Body of pancreas (tissue), 4 donors: ENCODE measurements around the gene CD47. TPM values are rescaled to one million over a fixed set of nuclear protein-coding genes. Genes with fewer than 3 reads are reported as not detected.

ENCODE experiments used
- ATAC-seq: fragments of 150-250 bp; one replicate; pipeline ENCODE4 v1.9.1; 2016
- DNase-seq, 4 donors: peaks; one replicate each; pipeline ENCODE4 v3.0.0-alpha.2; 2019
- H3K27ac ChIP-seq, 4 donors: fragments of 200-600 bp; sonication (generic); 1 replicate in 3 of 4; 2 replicates in 1 of 4; pipeline versions ENCODE4 v1.5.1 to v1.6.1; 2016 to 2019; ENCODE audit warnings: mild to moderate bottlenecking in 1 of 4, mixed read lengths in 1 of 4, moderate library complexity in 1 of 4
- H3K27me3 ChIP-seq, 2 donors: fragments of 200-600 bp; sonication (generic); one replicate each; pipeline ENCODE4 v1.6.0; 2016; ENCODE audit warnings: mild to moderate bottlenecking in 1 of 2
- H3K36me3 ChIP-seq, 2 donors: fragments of 200-600 bp; sonication (generic); replicated peaks in 1 of 2; 2 replicates each; pipeline ENCODE4 v1.5.1; 2016; ENCODE audit warnings: low read depth in 2 of 2; ENCODE audit not compliant: insufficient read depth in 1 of 2
- H3K4me1 ChIP-seq: fragments of 200-600 bp; sonication (generic); one replicate; pipeline ENCODE4 v1.6.0; 2016
- H3K4me3 ChIP-seq, 2 donors: fragments of 200-600 bp; sonication (generic); 1 replicate in 1 of 2; 2 replicates in 1 of 2; pipeline ENCODE4 v1.5.1; 2016 to 2019
- H3K9me3 ChIP-seq, 3 donors: fragments of 200-600 bp; sonication (generic); 1 replicate in 2 of 3; 2 replicates in 1 of 3; pipeline ENCODE4 v1.5.1; 2016
- CTCF ChIP-seq, 7 experiments: fragments of 450-650 bp in 4 of 7; fragments of 200-600 bp in 3 of 7; sonication (generic) in 3 of 7; IDR thresholded peaks; one replicate each; pipeline ENCODE4 v1.5.1; 2016 to 2019; ENCODE audit warnings: antibody characterized with exemption in 7 of 7
- POLR2A ChIP-seq, 3 donors: fragments of 450-650 bp; IDR thresholded peaks; one replicate each; pipeline ENCODE4 v1.6.1; 2016; ENCODE audit warnings: antibody characterized with exemption in 3 of 3, mild to moderate bottlenecking in 2 of 3
- WGBS, 2 donors: methylation state at CpG; one replicate each; pipeline ENCODE4 v1.1.5; 2017; 5-methylcytosine and 5-hydroxymethylcytosine counted together
- intact Hi-C: fragments of 100-400 bp; cut with DNase I; formaldehyde crosslinking; loops from one replicate; pipeline ENCODE4 v1.15.1; 2023
- total RNA-seq, 2 donors: library from RNA; depleted of rRNA; stranded (reverse); fragments of >200 nt; gene quantifications; one replicate each; pipeline ENCODE4 v1.1.0, GENCODE V29; 2016

CD47 gene
- total RNA-seq, 2 donors from 2014 or later: 34.3 to 51.1 TPM

- no peak overlapping the region for H3K27ac ChIP-seq
Observed at GRCh38 chr3:108008931-108009639, 81.7 kb downstream of the CD47 start.

GRCh38 chr3:108008106-108008505 lies 82.7 kb downstream of the CD47 start:
- WGBS, 2 donors: 78 to 100% methylated on average over 1 to 2 of the region's 2 CpGs
- no peaks in the 10 kb centered on the region for H3K9me3 ChIP-seq
- H3K27ac ChIP-seq: no peak overlapping the region
- DNase-seq: no peak
- ATAC-seq: no peak
- intact Hi-C loops: no loop called here
- no peaks in the 10 kb centered on the region for H3K27me3 ChIP-seq
- peaks cover 11% of the 10 kb centered on the region for H3K4me1 ChIP-seq
- H3K4me3 ChIP-seq: no peak overlapping the region
- H3K36me3 ChIP-seq: no peaks in the 10 kb centered on the region
- no peak for TF ChIP-seq CTCF (IDR thresholded peaks at IDR 0.05)
- TF ChIP-seq POLR2A (IDR thresholded peaks at IDR 0.05): no peak

More at GRCh38 chr3:108008931-108009639, 81.7 kb downstream of the CD47 start:
- H3K9me3 ChIP-seq: no peaks in the 10 kb centered on the region
- H3K36me3 ChIP-seq: no peaks in the 10 kb centered on the region
- peaks cover 11% of the 10 kb centered on the region for H3K4me1 ChIP-seq
- DNase-seq: no peak
- no peak overlapping the region for H3K4me3 ChIP-seq
- intact Hi-C loops: no loop called here
- no peak for ATAC-seq
- TF ChIP-seq CTCF (IDR thresholded peaks at IDR 0.05): no peak
- TF ChIP-seq POLR2A (IDR thresholded peaks at IDR 0.05): no peak
- WGBS, 2 donors: 90 to 91% methylated on average over 3 of the region's 3 CpGs
- no peaks in the 10 kb centered on the region for H3K27me3 ChIP-seq

- peaks cover 11% of the 10 kb centered on the region for H3K4me1 ChIP-seq
- intact Hi-C loops: no loop called here
- H3K36me3 ChIP-seq: no peaks in the 10 kb centered on the region
- DNase-seq (no peak), ATAC-seq (no peak)
- H3K27me3 ChIP-seq: no peaks in the 10 kb centered on the region
- no peaks in the 10 kb centered on the region for H3K9me3 ChIP-seq
- H3K4me3 ChIP-seq: no peak overlapping the region
- 54 to 69% methylated on average over 2 of the region's 2 CpGs for WGBS, 2 donors
- H3K27ac ChIP-seq: peak overlapping the region in 1 of 4 donors; percentile 59
- TF ChIP-seq CTCF (IDR thresholded peaks at IDR 0.05): no peak
- TF ChIP-seq POLR2A (IDR thresholded peaks at IDR 0.05): no peak
Observed at GRCh38 chr3:108006881-108007331, 83.9 kb downstream of the CD47 start.

GRCh38 chr3:108006077-108006771 lies 84.6 kb downstream of the CD47 start:
- Histone ChIP-seq H3K4me1 (peaks cover 11% of the 10 kb centered on the region), H3K4me3 (no peak overlapping the region), H3K9me3 (no peaks in the 10 kb centered on the region), H3K36me3 (no peaks in the 10 kb centered on the region), H3K27me3 (no peaks in the 10 kb centered on the region), H3K27ac (peak overlapping the region in 2 of 4 donors; percentile 34 to 59)
- DNase-seq (peak; percentile 37 to 65 (median 56)), ATAC-seq (peak; percentile 81)
- whole genome bisulfite sequencing, 2 donors: 7 to 10% methylated on average over 11 of the region's 11 CpGs
- TF ChIP-seq POLR2A (IDR thresholded peaks at IDR 0.05) (no peak), CTCF (IDR thresholded peaks at IDR 0.05) (no peak)
- intact Hi-C loops: no loop called here
